ENCODE data around the gene LMAN2L. TPM values are rescaled to one million over a fixed set of nuclear protein-coding genes. Genes with fewer than 3 reads are reported as not detected.

The LMAN2L gene
- total RNA-seq, 1 donor from 2014 or later = 9.4 TPM

GRCh38 chr2:96656540-96656939 is 83.3 kb downstream of the LMAN2L start:
- no peak for DNase-seq (ENCODE audit: low spot score)

Other genes with a start within 250 kb of the LMAN2L start
- not detected for gene NEURL3, start 234.7 kb downstream of the LMAN2L start, total RNA-seq (ENCODE audit: insufficient read depth, low replicate concordance)
- 11.3 TPM for gene ARID5A, start 203.3 kb downstream of the LMAN2L start, total RNA-seq (ENCODE audit: insufficient read depth, low replicate concordance)
- 28.2 TPM for gene KANSL3, start 101.8 kb downstream of the LMAN2L start, total RNA-seq (ENCODE audit: insufficient read depth, low replicate concordance)
- gene FER1L5, start 97.3 kb downstream of the LMAN2L start, total RNA-seq (ENCODE audit: insufficient read depth, low replicate concordance) = 0.48 TPM
- 1.4 TPM for gene CNNM4, start 20.8 kb upstream of the LMAN2L start, total RNA-seq (ENCODE audit: insufficient read depth, low replicate concordance)
- gene CNNM3, start 76.2 kb upstream of the LMAN2L start, total RNA-seq (ENCODE audit: insufficient read depth, low replicate concordance) = 7.7 TPM
- 6.5 TPM for gene ANKRD23, start 104.0 kb upstream of the LMAN2L start, total RNA-seq (ENCODE audit: insufficient read depth, low replicate concordance)
- gene ANKRD39, start 118.0 kb upstream of the LMAN2L start, total RNA-seq (ENCODE audit: insufficient read depth, low replicate concordance) = 17.3 TPM
- 25.5 TPM for gene SEMA4C, start 130.0 kb upstream of the LMAN2L start, total RNA-seq (ENCODE audit: insufficient read depth, low replicate concordance)
- not detected for gene FAM178B, start 246.5 kb upstream of the LMAN2L start, total RNA-seq (ENCODE audit: insufficient read depth, low replicate concordance)

Data from umbilical cord (tissue), 2 donors.